Measurements from ENCODE around the gene F12. TPM values are rescaled to one million over a fixed set of nuclear protein-coding genes. Genes with fewer than 3 reads are reported as not detected.

The F12 gene
- total RNA-seq, 4 donors from 2014 or later = 0.27 to 0.89 TPM; not detected in 2

GRCh38 chr5:177440990-177441780 lies 31.8 kb upstream of the F12 start:
- Histone ChIP-seq H3K4me3 (no peak overlapping the region), H3K27ac (no peak overlapping the region), H3K9me3 (no peaks in the 10 kb centered on the region), H3K27me3 (peaks cover 3% of the 10 kb centered on the region), H3K4me1 (peaks cover 0 to 5% (median 4%) of the 10 kb centered on the region in 3 donors), H3K36me3 (peaks cover 0 to 57% of the 10 kb centered on the region in 2 donors)
- ATAC-seq = no peak
- WGBS, 2 donors (ENCODE audit: low coverage in 1 of 2) = 20 to 100% methylated on average over 1 to 3 of the region's 26 CpGs
- no peak for TF ChIP-seq CTCF (IDR thresholded peaks at IDR 0.05)
- no peak for TF ChIP-seq POLR2A (IDR thresholded peaks at IDR 0.05)
- TF ChIP-seq EP300 (IDR thresholded peaks at IDR 0.05) = no peak
- TF ChIP-seq POLR2AphosphoS5 (IDR thresholded peaks at IDR 0.05) = no peak

GRCh38 chr5:177440211-177440989 lies 31.0 kb upstream of the F12 start:
- no peaks in the 10 kb centered on the region for H3K4me1 ChIP-seq
- H3K4me3 ChIP-seq = no peak overlapping the region
- no peaks in the 10 kb centered on the region for H3K9me3 ChIP-seq
- H3K27ac ChIP-seq = no peak overlapping the region
- H3K27me3 ChIP-seq = no peaks in the 10 kb centered on the region
- 88 to 93% methylated on average over 3 to 11 of the region's 24 CpGs for WGBS, 2 donors (ENCODE audit: low coverage in 1 of 2)
- peaks cover 0 to 65% of the 10 kb centered on the region in 2 donors for H3K36me3 ChIP-seq
- no peak for ATAC-seq
- no peak for TF ChIP-seq CTCF (IDR thresholded peaks at IDR 0.05)
- TF ChIP-seq POLR2AphosphoS5 (IDR thresholded peaks at IDR 0.05) = no peak
- no peak for TF ChIP-seq EP300 (IDR thresholded peaks at IDR 0.05)
- TF ChIP-seq POLR2A (IDR thresholded peaks at IDR 0.05) = no peak

GRCh38 chr5:177439518-177440053 lies 30.2 kb upstream of the F12 start:
- H3K36me3 ChIP-seq = peaks cover 0 to 73% of the 10 kb centered on the region in 2 donors
- ATAC-seq = no peak
- 96 to 100% methylated on average over 4 of the region's 4 CpGs for WGBS, 2 donors (ENCODE audit: low coverage in 1 of 2)

GRCh38 chr5:177438468-177438867 lies 29.1 kb upstream of the F12 start:
- 87 to 89% methylated on average over 5 to 8 of the region's 10 CpGs for WGBS, 2 donors (ENCODE audit: low coverage in 1 of 2)
- Histone ChIP-seq H3K27ac (no peak overlapping the region), H3K27me3 (no peaks in the 10 kb centered on the region), H3K36me3 (peaks cover 0 to 84% of the 10 kb centered on the region in 2 donors), H3K4me1 (no peaks in the 10 kb centered on the region), H3K9me3 (no peaks in the 10 kb centered on the region), H3K4me3 (no peak overlapping the region)
- ATAC-seq = no peak
- no peak for TF ChIP-seq CTCF (IDR thresholded peaks at IDR 0.05)
- no peak for TF ChIP-seq POLR2AphosphoS5 (IDR thresholded peaks at IDR 0.05)
- TF ChIP-seq POLR2A (IDR thresholded peaks at IDR 0.05) = no peak

More at GRCh38 chr5:177439518-177440053, 30.2 kb upstream of the F12 start:
- no peak for TF ChIP-seq POLR2AphosphoS5 (IDR thresholded peaks at IDR 0.05)
- TF ChIP-seq CTCF (IDR thresholded peaks at IDR 0.05) = no peak
- TF ChIP-seq EP300 (IDR thresholded peaks at IDR 0.05) = no peak
- TF ChIP-seq POLR2A (IDR thresholded peaks at IDR 0.05) = no peak
- Histone ChIP-seq H3K27ac (no peak overlapping the region), H3K4me3 (no peak overlapping the region), H3K9me3 (no peaks in the 10 kb centered on the region), H3K4me1 (no peaks in the 10 kb centered on the region), H3K27me3 (no peaks in the 10 kb centered on the region)

Data from gastroesophageal sphincter (tissue), 4 donors.